CD4-positive, CD25-positive, alpha-beta regulatory T cell (primary cell): ENCODE data around the gene ST3GAL4. TPM values are rescaled to one million over a fixed set of nuclear protein-coding genes. Genes with fewer than 3 reads are reported as not detected.
"Not testable (repeated sequence)": the region's sequence is repeated elsewhere in the genome, so short reads cannot be mapped to it uniquely, and the experiment has no call there.

ENCODE experiments used
- ATAC-seq, 2 donors: fragments of 150-1000 bp; cut with Tn5 transposase; one replicate each; pipeline ENCODE4 v1.10.0; 2021; ENCODE audit warnings: low read depth in 2 of 2, moderate number of reproducible peaks in 2 of 2, moderate library complexity in 1 of 2
- DNase-seq, 3 donors: peaks; one replicate each; pipeline versions ENCODE4 v3.0.0 to v3.0.0-alpha.2; 2012 to 2022; ENCODE audit warnings: mixed read lengths in 1 of 3
- H3K27ac ChIP-seq: one replicate; pipeline ENCODE4 v1.7.0; 2013; ENCODE audit warnings: mild to moderate bottlenecking, low read length; ENCODE audit not compliant: insufficient read depth, poor library complexity, severe bottlenecking
- H3K27me3 ChIP-seq: one replicate; pipeline ENCODE4 v1.7.0; 2013; ENCODE audit warnings: low read length; ENCODE audit not compliant: control insufficient read depth, insufficient read depth
- H3K36me3 ChIP-seq: one replicate; pipeline ENCODE4 v1.7.0; 2013; ENCODE audit warnings: mild to moderate bottlenecking, low read length, moderate library complexity; ENCODE audit not compliant: control insufficient read depth, insufficient read depth
- H3K4me1 ChIP-seq: 2 replicates; pipeline ENCODE4 v1.7.0; 2013; ENCODE audit warnings: mild to moderate bottlenecking, low read length; ENCODE audit not compliant: insufficient read depth, control insufficient read depth, poor library complexity, severe bottlenecking
- H3K4me3 ChIP-seq: one replicate; pipeline ENCODE4 v1.7.0; 2013; ENCODE audit warnings: low read depth, mild to moderate bottlenecking, low read length, moderate library complexity
- H3K9me3 ChIP-seq, 2 experiments: 1 replicate in 1 of 2; 2 replicates in 1 of 2; pipeline ENCODE4 v1.7.0; 2013; ENCODE audit warnings: low read length in 2 of 2, mild to moderate bottlenecking in 1 of 2, moderate library complexity in 1 of 2; ENCODE audit not compliant: control insufficient read depth in 2 of 2
- H3K27ac Mint-ChIP-seq, 3 donors: one replicate each; pipeline ENCODE4 v1.8.0; 2020 to 2022; ENCODE audit warnings: mild to moderate bottlenecking in 3 of 3, mixed read lengths in 3 of 3, moderate library complexity in 2 of 3
- H3K27me3 Mint-ChIP-seq: one replicate; pipeline ENCODE4 v1.8.0; 2022; ENCODE audit warnings: mild to moderate bottlenecking, mixed read lengths
- H3K36me3 Mint-ChIP-seq: one replicate; pipeline ENCODE4 v1.8.0; 2020; ENCODE audit warnings: mixed read lengths
- H3K4me1 Mint-ChIP-seq, 4 donors: one replicate each; pipeline ENCODE4 v1.8.0; 2020 to 2022; ENCODE audit warnings: mixed read lengths in 4 of 4, mild to moderate bottlenecking in 1 of 4
- H3K4me3 Mint-ChIP-seq, 4 donors: one replicate each; pipeline ENCODE4 v1.8.0; 2020 to 2022; ENCODE audit warnings: mild to moderate bottlenecking in 4 of 4, mixed read lengths in 4 of 4, moderate library complexity in 3 of 4
- H3K9me3 Mint-ChIP-seq, 7 donors: one replicate each; pipeline ENCODE4 v1.8.0; 2020 to 2022; ENCODE audit warnings: mixed read lengths in 7 of 7, mild to moderate bottlenecking in 3 of 7, moderate library complexity in 2 of 7
- polyA plus RNA-seq, 4 donors: library from polyadenylated mRNA; unstranded; fragments of 300-500 nt; fragmentation: Illumina TruSeq; gene quantifications; one replicate each; pipeline ENCODE4 v1.2.3, GENCODE V29; 2021
- total RNA-seq: library from RNA; stranded (reverse); gene quantifications from one replicate; pipeline ENCODE4 v1.2.3, GENCODE V29; 2022

The ST3GAL4 gene, protein sequence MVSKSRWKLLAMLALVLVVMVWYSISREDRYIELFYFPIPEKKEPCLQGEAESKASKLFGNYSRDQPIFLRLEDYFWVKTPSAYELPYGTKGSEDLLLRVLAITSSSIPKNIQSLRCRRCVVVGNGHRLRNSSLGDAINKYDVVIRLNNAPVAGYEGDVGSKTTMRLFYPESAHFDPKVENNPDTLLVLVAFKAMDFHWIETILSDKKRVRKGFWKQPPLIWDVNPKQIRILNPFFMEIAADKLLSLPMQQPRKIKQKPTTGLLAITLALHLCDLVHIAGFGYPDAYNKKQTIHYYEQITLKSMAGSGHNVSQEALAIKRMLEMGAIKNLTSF
- 4.7 TPM for total RNA-seq
- polyA plus RNA-seq, result 1 to 10 TPM; 1.4 to 3.1 (median 2.3) TPM

DNA sequence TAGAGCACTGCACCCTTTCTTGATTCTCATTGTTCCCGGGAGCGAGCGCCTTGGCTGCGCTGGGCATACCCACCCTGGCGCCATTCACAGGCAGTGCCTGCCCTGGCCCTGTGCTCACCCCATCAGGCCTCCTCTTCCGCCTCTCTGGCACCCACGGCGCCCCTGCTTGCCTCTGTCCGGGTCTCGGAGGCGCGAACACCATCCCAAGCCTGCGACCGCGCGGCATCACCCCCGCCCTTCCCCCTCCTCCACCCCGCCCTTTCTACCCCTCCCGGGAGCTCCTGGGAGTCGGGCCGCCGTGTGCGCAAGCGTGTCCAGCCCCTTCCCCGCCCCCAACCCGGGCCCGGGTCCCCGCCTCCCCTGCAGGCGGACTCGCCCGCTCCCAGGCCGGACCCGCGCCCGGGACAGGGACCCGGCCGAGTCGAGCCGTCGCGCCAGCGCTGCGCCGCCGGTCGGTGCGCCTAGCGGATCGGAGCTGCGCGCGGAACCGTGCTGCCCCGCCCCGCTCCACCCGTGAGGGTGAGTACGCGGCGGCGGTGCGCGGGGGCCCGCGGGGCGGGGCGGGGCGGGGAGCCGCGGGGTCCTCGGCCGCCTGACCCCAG, at the start of gene ST3GAL4:
Gene ST3GAL4, plus strand, starts transcription at position 363 of the 602 bp plus-strand sequence. CDS start 50,470 bp downstream, outside the sequence.
- H3K27ac ChIP-seq, result no peak within 1 kb of the TSS
- peaks cover 4% of the 10 kb centered on the region for H3K36me3 Mint-ChIP-seq
- H3K4me3 ChIP-seq, result peak within 1 kb of the TSS; percentile 75
- peaks cover 2% of the 10 kb centered on the region for H3K36me3 ChIP-seq
- ATAC-seq, result peak; percentile 59
- peaks cover 18% of the 10 kb centered on the region for H3K4me1 ChIP-seq
- peaks cover 0 to 40% (median 13%) of the 10 kb centered on the region in 4 donors for H3K4me1 Mint-ChIP-seq
- H3K27ac Mint-ChIP-seq, result peak within 1 kb of the TSS; percentile 14 to 88 (median 29)
- no peaks in the 10 kb centered on the region for H3K9me3 Mint-ChIP-seq
- H3K27me3 ChIP-seq, result no peaks in the 10 kb centered on the region
- H3K9me3 ChIP-seq, result no peaks in the 10 kb centered on the region
- H3K27me3 Mint-ChIP-seq, result no peaks in the 10 kb centered on the region
- DNase-seq, result peak; percentile 38 to 72 (median 46)
- H3K4me3 Mint-ChIP-seq, result peak within 1 kb of the TSS; percentile 76 to 96 (median 88)

DNA sequence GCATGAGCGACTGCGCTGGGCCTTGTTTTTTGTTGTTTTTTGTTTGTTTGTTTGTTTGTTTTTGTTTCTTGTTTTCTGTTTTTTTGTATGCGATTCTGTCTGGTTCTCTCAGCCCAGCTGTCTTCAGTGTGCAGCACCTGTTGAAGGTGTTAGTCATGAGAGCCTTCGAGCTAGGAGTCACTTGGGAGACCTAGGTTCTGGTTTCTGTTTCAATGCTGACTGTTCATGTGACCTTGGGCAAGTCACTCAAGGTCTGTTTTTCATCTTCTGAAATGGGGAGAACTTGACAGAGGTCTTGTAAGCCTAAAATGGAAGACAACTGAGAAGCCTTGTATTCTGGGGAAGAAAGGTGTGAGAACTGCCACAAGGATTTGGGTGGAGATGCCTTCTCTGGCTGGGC, 49.8 kb upstream of the ST3GAL4 start:
- Mint-ChIP-seq H3K9me3 (no peaks in the 10 kb centered on the region), H3K4me3 (peak overlapping the region; percentile 68 to 85 (median 80)), H3K27me3 (no peaks in the 10 kb centered on the region), H3K4me1 (peaks cover 27 to 59% (median 41%) of the 10 kb centered on the region in 4 donors), H3K27ac (peak overlapping the region; percentile 29 to 93 (median 57)), H3K36me3 (peaks cover 22% of the 10 kb centered on the region)
- Histone ChIP-seq H3K27ac (peak overlapping the region; percentile 14), H3K9me3 (no peaks in the 10 kb centered on the region), H3K4me3 (peak overlapping the region; percentile 29), H3K27me3 (no peaks in the 10 kb centered on the region), H3K4me1 (peaks cover 20% of the 10 kb centered on the region), H3K36me3 (peaks cover 20% of the 10 kb centered on the region)
- ATAC-seq, result peak; percentile 50 to 61
- DNase-seq, result peak in 2 of 3 donors; percentile 28 to 87

DNA sequence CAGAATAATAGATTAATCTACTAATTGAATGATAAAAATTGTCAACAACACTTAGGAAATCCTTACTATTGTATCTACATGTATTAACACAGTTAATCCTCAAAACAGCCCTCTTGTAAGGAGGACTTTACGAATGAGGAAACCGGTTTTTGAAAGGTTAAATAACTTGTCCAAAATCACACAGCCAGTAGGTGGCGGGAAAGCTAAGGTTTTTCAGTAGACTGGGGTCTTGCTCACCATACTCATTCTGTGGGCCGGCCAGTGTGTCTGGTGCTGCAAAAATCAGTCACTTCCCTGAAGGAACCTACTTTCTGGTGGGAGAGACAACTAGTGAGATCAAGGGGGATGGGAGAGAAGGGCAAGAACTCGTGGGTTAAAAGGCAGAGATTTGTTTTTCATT, 47.8 kb upstream of the ST3GAL4 start:
- peak in 1 of 3 donors; percentile 38 for DNase-seq
- peaks cover 22% of the 10 kb centered on the region for H3K36me3 ChIP-seq
- Mint-ChIP-seq H3K36me3 (peaks cover 28% of the 10 kb centered on the region), H3K9me3 (no peaks in the 10 kb centered on the region), H3K4me1 (peaks cover 25 to 68% (median 43%) of the 10 kb centered on the region in 4 donors), H3K4me3 (peak overlapping the region in 2 of 4 donors; percentile 2 to 39), H3K27ac (peak overlapping the region; percentile 21 to 76 (median 57)), H3K27me3 (no peaks in the 10 kb centered on the region)
- ATAC-seq, result no peak
- H3K4me3 ChIP-seq, result no peak overlapping the region
- H3K4me1 ChIP-seq, result peaks cover 20% of the 10 kb centered on the region
- no peaks in the 10 kb centered on the region for H3K27me3 ChIP-seq
- H3K27ac ChIP-seq, result no peak overlapping the region
- H3K9me3 ChIP-seq, result no peaks in the 10 kb centered on the region

DNA sequence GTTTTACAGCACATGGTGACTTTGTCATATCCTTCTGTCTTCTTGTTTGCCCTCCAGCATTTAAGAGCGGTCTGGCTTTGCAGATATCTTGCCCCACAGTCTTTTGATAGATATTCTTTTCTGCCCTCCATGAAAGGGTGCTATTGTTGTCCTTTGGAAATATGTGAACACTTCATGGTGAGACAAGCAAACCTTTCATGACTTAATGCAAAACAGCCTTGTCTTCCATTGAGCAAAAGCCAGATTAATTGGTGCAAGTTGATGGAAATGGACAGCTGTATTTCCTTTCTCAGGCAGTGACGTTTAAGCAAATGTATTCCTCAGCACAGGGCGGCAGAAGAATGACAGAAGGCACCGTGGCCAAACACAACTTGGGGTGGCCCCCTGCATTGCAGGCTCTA, 47.2 kb upstream of the ST3GAL4 start:
- DNase-seq, result no peak
- peak overlapping the region in 1 of 3 donors; percentile 57 for H3K27ac Mint-ChIP-seq

GRCh38 chr11:126308771-126309170, 46.7 kb upstream of the ST3GAL4 start:
- H3K4me1 Mint-ChIP-seq, result peaks cover 17 to 59% (median 41%) of the 10 kb centered on the region in 4 donors
- peak overlapping the region in 1 of 4 donors; percentile 56 for H3K4me3 Mint-ChIP-seq
- peaks cover 29% of the 10 kb centered on the region for H3K36me3 ChIP-seq
- H3K27me3 Mint-ChIP-seq, H3K9me3 ChIP-seq, DNase-seq, H3K27me3 ChIP-seq, H3K4me3 ChIP-seq, H3K27ac ChIP-seq, H3K9me3 Mint-ChIP-seq, ATAC-seq, H3K27ac Mint-ChIP-seq: not testable (repeated sequence)
- H3K4me1 ChIP-seq, result peaks cover 20% of the 10 kb centered on the region
- H3K36me3 Mint-ChIP-seq, result peaks cover 32% of the 10 kb centered on the region

More for the DNA sequence above, 47.2 kb upstream of the ST3GAL4 start:
- H3K9me3 ChIP-seq, result no peaks in the 10 kb centered on the region
- no peak overlapping the region for H3K4me3 ChIP-seq
- no peaks in the 10 kb centered on the region for H3K27me3 ChIP-seq
- peaks cover 28% of the 10 kb centered on the region for H3K36me3 ChIP-seq
- Mint-ChIP-seq H3K9me3 (no peaks in the 10 kb centered on the region), H3K36me3 (peaks cover 29% of the 10 kb centered on the region), H3K4me1 (peaks cover 19 to 62% (median 42%) of the 10 kb centered on the region in 4 donors), H3K27me3 (no peaks in the 10 kb centered on the region), H3K4me3 (peak overlapping the region in 1 of 4 donors; percentile 39)
- no peak for ATAC-seq
- peaks cover 20% of the 10 kb centered on the region for H3K4me1 ChIP-seq
- no peak overlapping the region for H3K27ac ChIP-seq

DNA sequence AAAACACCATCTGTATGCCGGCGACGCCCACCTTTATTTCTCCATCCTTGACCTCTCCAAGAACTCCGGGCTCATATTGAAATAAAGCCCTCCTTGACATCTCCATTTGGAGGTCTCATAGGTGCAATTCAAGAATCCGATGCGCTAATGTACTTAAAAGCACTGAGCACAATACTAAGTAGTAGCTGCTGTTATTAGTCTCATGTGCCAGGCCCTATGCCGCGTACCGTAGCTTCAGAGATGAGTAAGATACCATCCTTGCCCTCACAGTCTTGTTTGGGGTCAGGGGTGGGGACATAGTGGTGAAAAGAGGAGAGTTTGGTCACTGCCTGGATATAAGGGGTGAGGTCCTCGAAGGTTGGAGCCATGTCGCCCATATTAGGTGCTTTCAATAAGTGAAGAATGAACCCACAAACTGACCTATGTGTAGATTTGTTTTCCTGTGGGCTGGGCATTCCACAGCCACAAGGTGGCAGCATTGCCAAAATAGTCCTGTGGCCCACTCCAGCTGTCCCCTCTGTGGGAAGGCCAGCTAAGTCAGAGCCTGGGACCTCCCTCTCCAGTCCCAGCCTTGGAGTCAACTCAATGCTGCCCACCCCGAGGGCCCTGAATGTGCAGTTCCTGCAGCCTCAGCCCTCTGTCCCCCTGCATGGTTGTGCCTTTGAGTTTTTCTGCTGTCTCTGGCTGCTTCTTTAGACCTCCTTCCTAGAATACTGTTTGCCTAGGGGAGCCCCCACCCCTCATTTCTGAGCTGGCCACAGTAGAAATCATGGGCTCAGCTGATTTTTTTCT, 45.1 kb upstream of the ST3GAL4 start:
- H3K27ac Mint-ChIP-seq, result peak overlapping the region; percentile 40 to 81 (median 51)
- no peaks in the 10 kb centered on the region for H3K27me3 Mint-ChIP-seq
- peak overlapping the region in 2 of 4 donors; percentile 29 to 30 for H3K4me3 Mint-ChIP-seq
- Histone ChIP-seq H3K9me3 (no peaks in the 10 kb centered on the region), H3K27me3 (no peaks in the 10 kb centered on the region), H3K4me1 (peaks cover 9% of the 10 kb centered on the region), H3K27ac (no peak overlapping the region), H3K36me3 (peaks cover 41% of the 10 kb centered on the region), H3K4me3 (no peak overlapping the region)
- peak in 1 of 2 donors; percentile 57 for ATAC-seq
- peaks cover 0 to 3% (median 0%) of the 10 kb centered on the region in 7 donors for H3K9me3 Mint-ChIP-seq
- peaks cover 41% of the 10 kb centered on the region for H3K36me3 Mint-ChIP-seq
- H3K4me1 Mint-ChIP-seq, result peaks cover 10 to 53% (median 36%) of the 10 kb centered on the region in 4 donors
- peak; percentile 24 to 60 (median 42) for DNase-seq

DNA sequence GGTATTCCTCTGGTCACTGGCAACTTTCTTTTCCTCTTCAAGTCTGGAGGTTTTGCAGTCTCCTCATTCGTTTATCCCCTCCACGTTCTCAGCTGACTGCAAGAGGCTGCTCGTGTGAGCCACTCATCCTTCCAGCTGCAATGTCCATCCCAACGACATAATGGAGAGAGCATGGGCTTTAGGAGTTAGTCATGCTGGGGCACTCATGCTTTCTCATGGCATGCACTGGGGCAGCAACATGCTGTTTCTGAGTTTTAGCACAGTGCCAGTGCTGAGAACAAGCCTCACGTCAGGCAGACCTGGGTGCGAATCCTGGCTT, 44.5 kb upstream of the ST3GAL4 start:
- Histone ChIP-seq H3K4me3 (no peak overlapping the region), H3K4me1 (peaks cover 4% of the 10 kb centered on the region), H3K27me3 (no peaks in the 10 kb centered on the region), H3K36me3 (peaks cover 47% of the 10 kb centered on the region), H3K27ac (no peak overlapping the region), H3K9me3 (no peaks in the 10 kb centered on the region)
- ATAC-seq, result no peak
- peaks cover 7 to 47% (median 31%) of the 10 kb centered on the region in 4 donors for H3K4me1 Mint-ChIP-seq
- H3K27me3 Mint-ChIP-seq, result no peaks in the 10 kb centered on the region
- H3K27ac Mint-ChIP-seq, result peak overlapping the region in 1 of 3 donors; percentile 43
- DNase-seq, result no peak
- H3K9me3 Mint-ChIP-seq, result peaks cover 0 to 3% (median 0%) of the 10 kb centered on the region in 7 donors
- H3K36me3 Mint-ChIP-seq, result peaks cover 44% of the 10 kb centered on the region
- H3K4me3 Mint-ChIP-seq, result peak overlapping the region in 1 of 4 donors; percentile 30
